Smooth muscle cell (in vitro differentiated cells): ENCODE measurements around the gene NR3C2. TPM values are rescaled to one million over a fixed set of nuclear protein-coding genes. Genes with fewer than 3 reads are reported as not detected.

Experiments
- DNase-seq: peaks from one replicate; lab custom pipeline; 2025; ENCODE audit not compliant: unreplicated experiment; lab: John Stamatoyannopoulos, UW
- H2AFZ ChIP-seq: fragments of 200-600 bp; sonication (generic); 2 replicates; pipeline ENCODE4 v1.6.0; 2016; ENCODE audit warnings: antibody characterized with exemption, low read depth, mild to moderate bottlenecking
- H3F3A ChIP-seq: fragments of 200-600 bp; sonication (generic); 2 replicates; pipeline ENCODE4 v1.6.0; 2017; ENCODE audit warnings: antibody characterized with exemption, low read depth
- H3K27ac ChIP-seq: fragments of 200-600 bp; sonication (generic); 2 replicates; pipeline ENCODE4 v1.5.1; 2016; ENCODE audit warnings: low read depth, mild to moderate bottlenecking
- H3K27me3 ChIP-seq: fragments of 200-600 bp; sonication (generic); 2 replicates; pipeline ENCODE4 v1.6.1; 2016; ENCODE audit warnings: low read depth, mild to moderate bottlenecking
- H3K36me3 ChIP-seq: fragments of 200-600 bp; sonication (generic); 2 replicates; pipeline ENCODE4 v1.5.1; 2016; ENCODE audit warnings: low read depth
- H3K4me1 ChIP-seq: fragments of 200-600 bp; sonication (generic); 2 replicates; pipeline ENCODE4 v1.5.1; 2016; ENCODE audit warnings: low read depth
- H3K4me2 ChIP-seq: fragments of 200-600 bp; sonication (generic); 2 replicates; pipeline ENCODE4 v1.6.0; 2016; ENCODE audit warnings: mild to moderate bottlenecking
- H3K4me3 ChIP-seq: fragments of 200-600 bp; sonication (generic); 2 replicates; pipeline ENCODE4 v1.5.1; 2016; ENCODE audit warnings: mild to moderate bottlenecking
- H3K79me2 ChIP-seq: fragments of 200-600 bp; sonication (generic); 2 replicates; pipeline ENCODE4 v1.6.0; 2016; ENCODE audit warnings: low read depth, mild to moderate bottlenecking
- H3K9ac ChIP-seq: fragments of 200-600 bp; sonication (generic); 2 replicates; pipeline ENCODE4 v1.6.0; 2016; ENCODE audit warnings: low read depth
- H3K9me3 ChIP-seq: fragments of 200-600 bp; sonication (generic); replicated peaks from 2 replicates; pipeline ENCODE4 v1.5.1; 2016; ENCODE audit warnings: low read depth
- H4K20me1 ChIP-seq: fragments of 200-600 bp; sonication (generic); 2 replicates; pipeline ENCODE4 v1.6.0; 2016; ENCODE audit warnings: low read depth
- CTCF ChIP-seq: fragments of 200-600 bp; sonication (generic); IDR thresholded peaks from 2 replicates; pipeline ENCODE4 v1.5.1; 2017; ENCODE audit warnings: borderline replicate concordance, mild to moderate bottlenecking, antibody characterized with exemption; ENCODE audit not compliant: insufficient read depth, poor library complexity, severe bottlenecking
- WGBS: methylation state at CpG from one replicate; pipeline ENCODE4 v1.1.7; 2016; ENCODE audit warnings: low lambda C conversion rate; 5-methylcytosine and 5-hydroxymethylcytosine counted together
- polyA plus RNA-seq: library from polyadenylated mRNA; unstranded; fragments of >200 nt; fragmentation: Nextera tagmentation; extraction: Ambion mirVana; gene quantifications from 2 replicates; pipeline ENCODE4 v1.2.1, GENCODE V29; 2016
- total RNA-seq: library from RNA; depleted of rRNA; stranded (reverse); fragments of >200 nt; gene quantifications from 2 replicates; pipeline ENCODE4 v1.2.3, GENCODE V29; 2014

The NR3C2 gene
- total and polyA plus RNA-seq, 2 experiments from 2014 or later, result 0.09 TPM; not detected in 1

GRCh38 chr4:148254621-148255343, 187.4 kb downstream of the NR3C2 start:
- 100% methylated on average over 1 of the region's 1 CpG for WGBS
- H3F3A ChIP-seq, result no peaks in the 10 kb centered on the region

GRCh38 chr4:148253768-148254167, 188.4 kb downstream of the NR3C2 start:
- Histone ChIP-seq H2AFZ (no peak overlapping the region), H3K27me3 (peaks cover 5% of the 10 kb centered on the region), H3K4me3 (no peak overlapping the region), H3K9ac (no peak overlapping the region), H3K9me3 (no peaks in the 10 kb centered on the region), H3K27ac (no peak overlapping the region), H3K36me3 (no peaks in the 10 kb centered on the region), H3K4me1 (no peaks in the 10 kb centered on the region), H4K20me1 (no peaks in the 10 kb centered on the region), H3K4me2 (no peak overlapping the region), H3K79me2 (no peaks in the 10 kb centered on the region), H3F3A (no peaks in the 10 kb centered on the region)
- TF ChIP-seq CTCF, result no peak
- WGBS, result 87% methylated on average over 4 of the region's 4 CpGs
- no peak for DNase-seq

More at GRCh38 chr4:148254621-148255343, 187.4 kb downstream of the NR3C2 start:
- no peak overlapping the region for H3K4me2 ChIP-seq
- H2AFZ ChIP-seq, result no peak overlapping the region
- H3K79me2 ChIP-seq, result no peaks in the 10 kb centered on the region
- no peak overlapping the region for H3K27ac ChIP-seq
- DNase-seq, result no peak
- peaks cover under 1% of the 10 kb centered on the region for H3K27me3 ChIP-seq
- H3K4me1 ChIP-seq, result no peaks in the 10 kb centered on the region
- no peak for TF ChIP-seq CTCF
- H3K9ac ChIP-seq, result no peak overlapping the region
- no peaks in the 10 kb centered on the region for H4K20me1 ChIP-seq
- no peaks in the 10 kb centered on the region for H3K36me3 ChIP-seq
- no peak overlapping the region for H3K4me3 ChIP-seq
- H3K9me3 ChIP-seq, result no peaks in the 10 kb centered on the region

GRCh38 chr4:148248824-148249223, 193.4 kb downstream of the NR3C2 start:
- TF ChIP-seq CTCF, result no peak
- H3K79me2 ChIP-seq, result no peaks in the 10 kb centered on the region
- no peaks in the 10 kb centered on the region for H3K36me3 ChIP-seq
- H3K4me1 ChIP-seq, result no peaks in the 10 kb centered on the region
- H3F3A ChIP-seq, result no peaks in the 10 kb centered on the region
- H3K27me3 ChIP-seq, result peaks cover 5% of the 10 kb centered on the region
- H3K27ac ChIP-seq, result no peak overlapping the region
- H3K9ac ChIP-seq, result no peak overlapping the region
- no peaks in the 10 kb centered on the region for H3K9me3 ChIP-seq
- no peak overlapping the region for H3K4me2 ChIP-seq
- no peak overlapping the region for H3K4me3 ChIP-seq
- DNase-seq, result no peak
- 84% methylated on average over 4 of the region's 4 CpGs for WGBS
- no peak overlapping the region for H2AFZ ChIP-seq
- H4K20me1 ChIP-seq, result no peaks in the 10 kb centered on the region

- Histone ChIP-seq H3K27ac (no peak overlapping the region), H3K27me3 (peaks cover 5% of the 10 kb centered on the region), H3K9me3 (no peaks in the 10 kb centered on the region), H3K4me2 (no peak overlapping the region), H3K9ac (no peak overlapping the region), H2AFZ (no peak overlapping the region), H3K4me1 (no peaks in the 10 kb centered on the region), H3K79me2 (no peaks in the 10 kb centered on the region), H3K4me3 (no peak overlapping the region), H3F3A (no peaks in the 10 kb centered on the region), H3K36me3 (no peaks in the 10 kb centered on the region), H4K20me1 (no peaks in the 10 kb centered on the region)
- WGBS, result 93% methylated on average over 3 of the region's 3 CpGs
- TF ChIP-seq CTCF, result no peak
- no peak for DNase-seq
These were observed 197.2 kb downstream of the NR3C2 start for GRCh38 chr4:148245015-148245414.
